NB4 (cell line): ENCODE measurements around the gene SMIM24.

Experiments
- DNase-seq: peaks from one replicate; pipeline ENCODE4 v3.0.0; 2010; ENCODE audit warnings: low read depth
- H3K4me3 ChIP-seq: one replicate; pipeline ENCODE4 v1.5.1; 2011; ENCODE audit warnings: mild to moderate bottlenecking, low read depth, low read length, moderate library complexity
- CTCF ChIP-seq: IDR thresholded peaks from one replicate; pipeline ENCODE4 v1.5.1; 2012; ENCODE audit warnings: low read depth, low read length
- MAX ChIP-seq: IDR thresholded peaks from 2 replicates; pipeline ENCODE4 v1.6.1; 2011; ENCODE audit warnings: low read depth, low read length
- MYC ChIP-seq: IDR thresholded peaks from 2 replicates; pipeline ENCODE4 v1.6.1; 2011; ENCODE audit warnings: low read depth, low read length
- POLR2A ChIP-seq: IDR thresholded peaks from 2 replicates; pipeline ENCODE4 v1.6.1; 2011; ENCODE audit warnings: mild to moderate bottlenecking; ENCODE audit not compliant: insufficient read length; ENCODE audit errors: extremely low read depth

The SMIM24 gene

GRCh38 chr19:3520166-3521103 is 40.1 kb upstream of the SMIM24 start:
- TF ChIP-seq CTCF (no peak), MAX (no peak), MYC (no peak), POLR2A (no peak)
- no peak for DNase-seq
- no peak overlapping the region for H3K4me3 ChIP-seq

DNA sequence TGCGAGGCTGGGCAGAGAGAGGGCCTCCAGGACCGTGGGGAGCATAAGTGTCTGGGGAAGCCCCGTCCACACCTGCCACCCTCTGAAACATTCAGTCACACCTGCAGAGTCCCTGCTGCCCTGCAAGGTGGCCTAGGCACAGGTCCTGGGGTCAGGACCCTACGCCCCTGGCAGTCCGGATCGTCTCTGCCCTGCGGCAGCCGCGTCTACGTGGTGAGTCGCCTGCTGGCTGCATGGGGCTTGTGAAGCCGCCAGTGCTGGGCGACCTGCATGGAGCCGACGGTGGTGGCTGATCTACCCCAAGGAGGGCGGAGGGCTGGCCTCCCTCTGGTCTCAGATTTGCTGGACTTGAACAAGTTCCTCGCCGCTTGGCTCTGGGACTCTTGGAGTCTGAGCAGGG is 38.8 kb upstream of the SMIM24 start:
- TF ChIP-seq POLR2A (no peak), MYC (no peak), MAX (no peak), CTCF (no peak)
- DNase-seq, result no peak
- H3K4me3 ChIP-seq, result no peak overlapping the region

GRCh38 chr19:3518659-3519058 is 38.3 kb upstream of the SMIM24 start:
- no peak for DNase-seq
- H3K4me3 ChIP-seq, result no peak overlapping the region
- no peak for TF ChIP-seq CTCF
- TF ChIP-seq MAX, result no peak
- no peak for TF ChIP-seq MYC
- TF ChIP-seq POLR2A, result no peak

GRCh38 chr19:3518255-3518654 is 37.9 kb upstream of the SMIM24 start:
- TF ChIP-seq CTCF, result no peak
- no peak for TF ChIP-seq POLR2A
- TF ChIP-seq MAX, result no peak
- no peak for TF ChIP-seq MYC
- DNase-seq, result no peak
- H3K4me3 ChIP-seq, result no peak overlapping the region

- no peak for DNase-seq
- H3K4me3 ChIP-seq, result no peak overlapping the region
- TF ChIP-seq MAX (no peak), MYC (no peak), POLR2A (no peak), CTCF (no peak)
Measured at GRCh38 chr19:3517638-3518037, 37.3 kb upstream of the SMIM24 start.
